Activated T-cell treated with anti-CD3 and anti-CD28 coated beads for 24 hours (primary cell): Measurements from ENCODE around the gene WSCD2.

Source experiments
- DNase-seq: peaks from one replicate; pipeline ENCODE4 v3.0.0-alpha.2; 2020; ENCODE audit warnings: low read depth

The WSCD2 gene

GRCh38 chr12:108235985-108236263 lies 106.8 kb downstream of the WSCD2 start:
- no peak for DNase-seq

- DNase-seq: no peak
Measured at GRCh38 chr12:108236366-108236765, 107.3 kb downstream of the WSCD2 start.

- DNase-seq: no peak
Measured at GRCh38 chr12:108237272-108237671, 108.2 kb downstream of the WSCD2 start.

- DNase-seq: no peak
Measured at GRCh38 chr12:108238474-108238873, 109.4 kb downstream of the WSCD2 start.

- no peak for DNase-seq
Measured at GRCh38 chr12:108239378-108239777, 110.3 kb downstream of the WSCD2 start.

- no peak for DNase-seq
Measured at GRCh38 chr12:108240027-108240785, 111.1 kb downstream of the WSCD2 start.

- DNase-seq: no peak
Measured at GRCh38 chr12:108240928-108241327, 111.8 kb downstream of the WSCD2 start.

GRCh38 chr12:108241986-108242703 lies 113.1 kb downstream of the WSCD2 start:
- no peak for DNase-seq

- DNase-seq: no peak
Measured at GRCh38 chr12:108247130-108247529, 118.0 kb downstream of the WSCD2 start.

GRCh38 chr12:108248011-108248410 lies 118.9 kb downstream of the WSCD2 start:
- no peak for DNase-seq

GRCh38 chr12:108252523-108252922 lies 123.4 kb downstream of the WSCD2 start:
- no peak for DNase-seq

- no peak for DNase-seq
Measured at GRCh38 chr12:108253540-108253939, 124.5 kb downstream of the WSCD2 start.

- DNase-seq: no peak
Measured at GRCh38 chr12:108254030-108254429, 124.9 kb downstream of the WSCD2 start.

- DNase-seq: no peak
Measured at GRCh38 chr12:108254517-108255251, 125.6 kb downstream of the WSCD2 start.

- no peak for DNase-seq
Measured at GRCh38 chr12:108255252-108255602, 126.1 kb downstream of the WSCD2 start.

GRCh38 chr12:108257004-108257403 lies 127.9 kb downstream of the WSCD2 start:
- no peak for DNase-seq

GRCh38 chr12:108257610-108258106 lies 128.6 kb downstream of the WSCD2 start:
- no peak for DNase-seq

GRCh38 chr12:108260039-108260438 lies 131.0 kb downstream of the WSCD2 start:
- no peak for DNase-seq

- DNase-seq: no peak
Measured at GRCh38 chr12:108260969-108261368, 131.9 kb downstream of the WSCD2 start.

GRCh38 chr12:108265505-108265904 lies 136.4 kb downstream of the WSCD2 start:
- DNase-seq: no peak

GRCh38 chr12:108266131-108266530 lies 137.0 kb downstream of the WSCD2 start:
- no peak for DNase-seq

GRCh38 chr12:108267450-108267849 lies 138.4 kb downstream of the WSCD2 start:
- DNase-seq: no peak

- DNase-seq: no peak
Measured at GRCh38 chr12:108268397-108268796, 139.3 kb downstream of the WSCD2 start.
